SU-DHL-6 (cell line): Measurements from ENCODE around the gene TMEM244.

Experiments used
- EZH2phosphoT487 ChIP-seq: fragments of 200-600 bp; sonication (generic), shearing (Covaris generic); conservative IDR thresholded peaks from 2 replicates; pipeline ENCODE4 v1.6.1; 2018; ENCODE audit warnings: mild to moderate bottlenecking, antibody characterized with exemption, low read length, moderate library complexity, mixed read lengths
- TF ChIP-seq, protein P1 (sequence below): fragments of 200-600 bp; sonication (generic); IDR thresholded peaks from one replicate; pipeline ENCODE4 v1.5.1; 2017; ENCODE audit warnings: antibody characterized with exemption, mild to moderate bottlenecking, low read length, moderate library complexity; ENCODE audit not compliant: insufficient read depth, poor library complexity, severe bottlenecking

DNA sequence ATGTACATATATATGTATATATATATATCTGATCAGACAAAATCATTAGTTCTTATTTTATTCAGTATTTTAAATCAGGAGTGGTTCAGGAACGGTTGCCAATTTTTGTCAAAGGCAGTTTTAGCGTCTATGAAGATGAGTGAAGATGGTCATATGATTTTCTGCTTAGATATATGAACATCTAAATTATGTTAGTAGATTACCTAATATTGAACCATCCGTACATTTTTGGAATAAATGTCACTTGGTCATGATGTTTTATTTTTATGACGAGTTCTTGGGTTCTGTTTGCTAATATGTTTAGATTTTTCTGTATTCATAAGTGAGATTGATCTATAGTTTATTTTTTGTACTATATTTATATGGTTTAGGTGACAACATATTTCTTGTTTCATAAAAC, 3.3 kb downstream of the TMEM244 start:
- TF ChIP-seq, protein P1, sequence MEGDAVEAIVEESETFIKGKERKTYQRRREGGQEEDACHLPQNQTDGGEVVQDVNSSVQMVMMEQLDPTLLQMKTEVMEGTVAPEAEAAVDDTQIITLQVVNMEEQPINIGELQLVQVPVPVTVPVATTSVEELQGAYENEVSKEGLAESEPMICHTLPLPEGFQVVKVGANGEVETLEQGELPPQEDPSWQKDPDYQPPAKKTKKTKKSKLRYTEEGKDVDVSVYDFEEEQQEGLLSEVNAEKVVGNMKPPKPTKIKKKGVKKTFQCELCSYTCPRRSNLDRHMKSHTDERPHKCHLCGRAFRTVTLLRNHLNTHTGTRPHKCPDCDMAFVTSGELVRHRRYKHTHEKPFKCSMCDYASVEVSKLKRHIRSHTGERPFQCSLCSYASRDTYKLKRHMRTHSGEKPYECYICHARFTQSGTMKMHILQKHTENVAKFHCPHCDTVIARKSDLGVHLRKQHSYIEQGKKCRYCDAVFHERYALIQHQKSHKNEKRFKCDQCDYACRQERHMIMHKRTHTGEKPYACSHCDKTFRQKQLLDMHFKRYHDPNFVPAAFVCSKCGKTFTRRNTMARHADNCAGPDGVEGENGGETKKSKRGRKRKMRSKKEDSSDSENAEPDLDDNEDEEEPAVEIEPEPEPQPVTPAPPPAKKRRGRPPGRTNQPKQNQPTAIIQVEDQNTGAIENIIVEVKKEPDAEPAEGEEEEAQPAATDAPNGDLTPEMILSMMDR: no peak
- TF ChIP-seq EZH2phosphoT487: no peak
